ENCODE results near the gene SF3B4.
"Not testable (repeated sequence)": the region's sequence is repeated elsewhere in the genome, so short reads cannot be mapped to it uniquely, and the experiment has no call there.

SF3B4 gene

DNA sequence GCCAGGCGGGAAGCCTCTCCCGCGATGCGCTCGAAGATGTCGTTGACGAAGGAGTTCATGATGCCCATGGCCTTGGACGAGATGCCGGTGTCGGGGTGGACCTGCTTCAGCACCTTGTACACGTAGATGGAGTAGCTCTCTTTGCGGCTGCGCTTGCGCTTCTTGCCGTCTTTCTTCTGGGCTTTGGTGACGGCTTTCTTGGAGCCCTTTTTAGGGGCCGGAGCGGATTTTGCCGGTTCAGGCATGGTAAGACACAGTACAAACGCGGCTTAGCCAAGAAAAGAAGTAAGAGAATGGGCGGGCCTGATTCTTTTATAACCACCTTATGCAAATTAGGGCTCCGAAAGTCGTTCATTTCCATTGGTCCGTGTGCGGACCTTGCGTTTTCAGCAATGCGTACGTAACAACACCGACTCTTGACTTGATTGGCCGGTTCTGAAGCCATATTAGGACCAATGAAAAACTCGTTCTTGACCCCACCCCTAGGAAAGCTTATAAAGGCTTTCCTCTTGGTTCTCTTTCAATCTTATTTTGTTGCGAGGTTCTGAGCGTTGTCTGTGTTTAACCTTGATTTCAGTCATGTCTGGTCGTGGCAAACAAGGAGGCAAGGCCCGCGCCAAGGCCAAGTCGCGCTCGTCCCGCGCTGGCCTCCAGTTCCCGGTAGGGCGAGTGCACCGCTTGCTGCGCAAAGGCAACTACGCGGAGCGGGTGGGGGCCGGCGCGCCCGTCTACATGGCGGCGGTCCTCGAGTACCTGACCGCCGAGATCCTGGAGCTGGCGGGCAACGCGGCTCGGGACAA, 41.0 kb downstream of the SF3B4 start:
- DNase-seq: peak; percentile 98

DNA sequence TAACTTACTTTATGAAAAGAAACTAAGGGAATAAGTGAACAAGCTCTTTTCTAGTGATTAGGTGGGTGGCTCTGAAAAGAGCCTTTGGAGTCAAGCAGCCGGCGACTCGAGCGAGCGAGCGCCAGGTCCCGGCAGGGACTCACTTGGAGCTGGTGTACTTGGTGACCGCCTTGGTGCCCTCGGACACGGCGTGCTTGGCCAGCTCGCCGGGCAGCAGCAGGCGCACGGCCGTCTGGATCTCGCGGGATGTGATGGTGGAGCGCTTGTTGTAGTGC, 41.5 kb downstream of the SF3B4 start:
- not testable (repeated sequence) for DNase-seq

DNA sequence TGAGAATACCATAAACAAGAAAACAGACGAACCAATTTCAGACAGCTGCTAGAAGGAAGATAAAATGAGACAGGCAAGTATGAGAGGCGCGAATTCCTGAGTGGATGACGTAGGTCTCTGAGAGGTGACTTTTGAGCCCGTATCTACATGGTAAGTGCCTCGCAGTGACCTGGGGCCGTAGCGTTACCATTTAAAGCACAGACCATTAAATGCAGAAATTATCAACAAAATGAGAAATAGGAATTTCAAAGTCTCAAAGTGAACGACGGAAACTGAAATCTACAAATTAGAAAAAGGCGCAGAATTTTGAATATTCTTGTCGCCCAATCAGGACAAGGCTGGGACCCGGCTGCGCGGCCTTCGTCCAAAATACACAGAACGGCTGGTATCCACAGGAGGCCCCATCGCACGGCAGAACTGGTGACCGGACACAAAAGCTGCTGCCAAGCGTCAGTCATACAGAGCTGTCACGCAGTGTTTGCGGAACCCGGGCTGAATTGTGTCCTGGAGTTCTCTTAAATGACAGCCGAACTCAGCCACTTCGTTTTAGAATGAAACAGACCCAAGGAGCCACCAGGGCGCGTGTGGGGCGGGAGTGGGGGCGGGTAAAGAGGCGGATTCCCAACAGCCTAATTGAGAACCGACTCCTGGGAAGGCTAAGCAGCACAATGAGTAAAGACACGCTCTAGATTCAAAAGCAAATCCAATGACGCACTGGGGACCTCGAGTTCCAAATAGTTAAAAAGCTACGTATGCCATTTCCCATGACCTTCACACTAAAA, 42.1 kb downstream of the SF3B4 start:
- peak; percentile 88 for DNase-seq

DNA sequence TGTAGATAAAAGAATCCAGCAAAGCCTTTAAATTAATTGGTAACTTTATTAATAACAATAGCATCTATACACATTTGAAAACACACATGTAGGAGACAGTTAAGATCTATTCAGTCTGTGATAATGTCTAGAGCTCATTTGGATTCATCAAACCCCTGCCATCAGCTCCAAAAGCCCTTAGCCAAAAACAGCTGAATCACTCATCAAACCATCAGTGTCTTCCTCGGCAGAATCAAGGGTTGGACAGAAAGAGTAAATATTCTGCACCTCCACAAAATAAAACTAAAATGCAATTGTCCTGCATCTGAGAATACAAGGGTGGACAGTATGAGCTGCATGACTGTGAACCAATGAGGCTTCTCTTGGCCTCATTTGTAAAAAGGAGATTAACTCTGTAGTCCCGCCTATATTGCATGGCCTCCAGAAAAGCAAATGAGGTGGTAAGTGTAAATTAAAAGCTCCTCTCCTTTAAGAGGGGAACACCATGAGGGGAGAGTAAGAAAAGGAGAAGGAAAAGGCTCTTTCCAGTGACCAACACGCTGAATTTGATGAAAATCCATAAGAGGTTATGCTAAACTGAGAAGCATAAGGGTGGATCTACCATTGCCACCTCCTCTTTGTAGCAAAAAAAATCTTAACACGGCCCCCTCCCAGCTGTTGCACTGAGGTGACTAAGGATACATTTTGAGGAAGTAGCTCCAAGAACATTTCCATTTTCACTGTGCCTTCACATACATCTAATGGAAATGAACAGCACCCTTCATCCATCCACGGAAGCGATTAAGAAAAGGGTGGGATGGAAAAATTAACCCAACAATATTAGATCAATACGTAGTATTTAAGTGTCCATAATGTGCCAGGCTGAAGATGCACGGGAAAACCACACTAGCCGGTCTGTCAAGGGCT, 42.9 kb downstream of the SF3B4 start:
- no peak for DNase-seq

DNA sequence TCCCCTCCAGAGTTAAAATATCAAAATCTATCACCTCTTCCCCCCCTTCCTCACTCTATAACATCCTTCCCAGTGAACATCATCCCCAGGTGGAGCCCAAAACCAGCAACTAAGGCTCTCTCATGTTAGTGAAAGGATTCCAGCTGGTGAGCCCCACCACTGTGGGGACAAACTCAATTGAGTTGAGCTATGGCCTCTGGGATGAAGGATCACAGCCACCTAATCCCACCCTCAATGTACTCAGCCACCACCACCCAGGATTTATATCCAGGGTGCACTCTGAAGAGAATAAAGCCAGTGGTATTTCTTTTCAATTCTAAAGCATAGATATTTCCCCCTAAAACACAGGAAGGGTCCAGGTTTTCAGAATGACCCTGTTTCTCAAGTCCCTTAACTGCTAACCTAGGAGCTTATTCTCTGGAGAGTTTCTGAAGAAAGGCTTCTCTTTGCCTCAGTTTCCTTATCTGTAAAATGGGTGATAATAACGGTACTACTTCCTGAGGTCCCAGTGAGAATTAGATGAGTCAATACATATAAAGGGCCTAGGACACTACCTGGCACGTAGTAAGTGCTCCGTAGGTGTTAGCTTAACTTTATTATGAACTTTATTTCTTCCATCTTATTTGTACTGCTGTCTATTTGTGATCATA, 43.9 kb downstream of the SF3B4 start:
- no peak for DNase-seq

DNA sequence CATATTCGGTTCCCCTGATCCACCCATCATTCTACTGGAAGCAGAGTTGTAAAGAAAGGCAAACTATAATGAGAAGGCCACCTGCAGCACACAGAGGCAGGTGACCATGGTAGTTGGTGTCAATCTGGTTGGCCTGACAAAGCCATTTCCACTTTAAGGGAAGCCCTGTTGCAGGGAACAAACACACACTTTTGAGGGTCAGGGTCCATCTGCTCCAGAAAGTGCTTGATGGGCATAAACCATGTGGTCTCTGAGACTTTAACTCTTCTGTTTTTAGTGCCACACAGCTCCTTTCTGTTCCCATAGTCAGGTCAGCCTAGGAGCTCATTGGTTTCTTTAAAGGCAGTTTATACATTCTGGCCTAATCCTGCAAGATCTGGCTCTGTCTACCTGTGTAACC, 45.7 kb downstream of the SF3B4 start:
- no peak for DNase-seq

DNA sequence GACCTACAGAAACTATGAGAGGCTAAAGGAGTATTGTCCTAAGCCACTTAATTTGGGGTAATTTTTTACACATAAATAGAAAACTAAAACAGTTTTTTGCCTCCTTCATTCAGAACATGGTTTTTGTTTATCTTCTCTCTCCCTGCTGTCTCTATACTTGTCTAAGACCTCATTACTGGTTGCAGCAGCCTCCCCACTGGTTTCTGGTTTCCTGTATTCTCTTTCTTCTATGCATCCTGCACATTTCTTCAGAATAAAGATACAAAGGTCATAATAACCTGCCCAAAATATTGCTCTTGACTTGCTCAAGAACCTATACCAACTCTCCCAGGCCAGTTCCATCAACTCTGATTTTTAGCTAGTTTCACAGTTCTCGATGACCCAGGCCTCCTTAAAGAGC, 48.0 kb downstream of the SF3B4 start:
- DNase-seq: no peak

DNA sequence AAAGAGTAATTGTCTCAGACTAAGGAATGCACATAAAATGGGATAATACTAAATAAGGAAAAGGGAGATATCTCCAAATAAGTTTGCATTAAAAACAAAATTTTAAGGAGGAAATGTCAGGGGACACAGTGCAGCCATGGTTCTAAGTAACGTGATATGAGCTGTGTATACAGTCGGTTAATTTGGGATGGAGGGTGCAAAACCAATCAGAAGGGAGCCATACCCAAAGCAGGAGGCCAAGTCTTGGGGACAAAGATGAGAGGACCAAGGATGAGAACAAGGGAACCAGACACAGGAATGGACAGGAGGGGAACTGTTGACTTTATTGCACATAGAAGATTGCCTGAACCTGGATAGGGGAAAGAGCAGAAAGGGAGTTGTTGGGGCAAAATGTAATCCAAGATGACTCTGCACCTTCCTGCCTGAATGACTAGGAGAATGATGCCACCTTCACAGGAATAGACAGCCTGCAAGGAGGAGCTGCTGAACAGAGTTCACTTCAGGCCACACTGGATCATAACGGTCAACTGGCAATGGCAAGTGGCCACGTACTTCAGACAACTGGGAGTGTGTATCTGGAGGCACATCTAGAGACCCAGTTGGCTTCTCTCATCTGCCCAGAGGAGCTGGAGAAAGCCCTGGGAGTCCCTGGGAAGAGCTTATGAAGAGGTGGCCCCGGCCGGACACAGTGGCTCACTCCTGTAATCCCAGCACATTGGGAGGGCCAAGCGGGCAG, 50.2 kb downstream of the SF3B4 start:
- no peak for DNase-seq
